HG03460 (cell line): ENCODE results near the gene RWDD3.
A peak's percentile ranks its signal among the peaks of the same experiment; 100 is the strongest.

ENCODE experiments used
- ATAC-seq: cut with Tn5 transposase; IDR thresholded peaks from one replicate; pipeline ENCODE4 v1.9.1; 2021; ENCODE audit not compliant: unreplicated experiment

RWDD3 gene

GRCh38 chr1:95233737-95234500 lies at the start of gene RWDD3:
TSS of gene RWDD3 (plus strand) at chr1:95234210. CDS start at chr1:95234231, 21 bp downstream.
- ATAC-seq, result peak; percentile 98

- no peak for ATAC-seq
These were observed 47.9 kb upstream of the RWDD3 start for GRCh38 chr1:95186149-95186548.

GRCh38 chr1:95193591-95193990 lies 40.4 kb upstream of the RWDD3 start:
- no peak for ATAC-seq

- no peak for ATAC-seq
These were observed 39.0 kb upstream of the RWDD3 start for GRCh38 chr1:95195046-95195445.

GRCh38 chr1:95196017-95196416 lies 38.0 kb upstream of the RWDD3 start:
- no peak for ATAC-seq

- ATAC-seq, result no peak
These were observed 36.3 kb upstream of the RWDD3 start for GRCh38 chr1:95197616-95198252.

GRCh38 chr1:95201905-95202304 lies 32.1 kb upstream of the RWDD3 start:
- no peak for ATAC-seq

- no peak for ATAC-seq
These were observed 30.0 kb upstream of the RWDD3 start for GRCh38 chr1:95203908-95204437.

GRCh38 chr1:95206514-95206913 lies 27.5 kb upstream of the RWDD3 start:
- no peak for ATAC-seq

GRCh38 chr1:95207223-95207935 lies 26.6 kb upstream of the RWDD3 start:
- no peak for ATAC-seq

- ATAC-seq, result no peak
These were observed 25.1 kb upstream of the RWDD3 start for GRCh38 chr1:95208876-95209275.

- no peak for ATAC-seq
These were observed 24.7 kb upstream of the RWDD3 start for GRCh38 chr1:95209291-95209690.

GRCh38 chr1:95216292-95216990 lies 17.6 kb upstream of the RWDD3 start:
- ATAC-seq, result no peak

- ATAC-seq, result no peak
These were observed 16.6 kb upstream of the RWDD3 start for GRCh38 chr1:95217371-95217770.

- no peak for ATAC-seq
These were observed 14.6 kb upstream of the RWDD3 start for GRCh38 chr1:95219407-95219806.

GRCh38 chr1:95221306-95221705 lies 12.7 kb upstream of the RWDD3 start:
- ATAC-seq, result no peak

GRCh38 chr1:95222629-95223028 lies 11.4 kb upstream of the RWDD3 start:
- ATAC-seq, result no peak

GRCh38 chr1:95223110-95223509 lies 10.9 kb upstream of the RWDD3 start:
- no peak for ATAC-seq

GRCh38 chr1:95226781-95227660 lies 7.0 kb upstream of the RWDD3 start:
- ATAC-seq, result no peak

- ATAC-seq, result no peak
These were observed 5.0 kb upstream of the RWDD3 start for GRCh38 chr1:95229037-95229436.
